Measurements from ENCODE around the gene RABGAP1L.
"Not testable (repeated sequence)": the region's sequence is repeated elsewhere in the genome, so short reads cannot be mapped to it uniquely, and the experiment has no call there.

Gene RABGAP1L

GRCh38 chr1:174405219-174405618, 245.9 kb downstream of the RABGAP1L start:
- Histone ChIP-seq H3K27me3 (ENCODE audit: insufficient read depth, low read length) (no peaks in the 10 kb centered on the region), H3K36me3 (ENCODE audit: insufficient read depth, low read depth, low read length) (no peaks in the 10 kb centered on the region), H3K27ac (ENCODE audit: low read length) (no peak overlapping the region), H3K4me1 (ENCODE audit: insufficient read depth, low read length) (no peaks in the 10 kb centered on the region), H3K9ac (ENCODE audit: low read depth, low read length) (no peak overlapping the region), H3K4me3 (ENCODE audit: low read length) (no peak overlapping the region), H3K9me3 (ENCODE audit: insufficient read depth, low read depth, low read length) (no peaks in the 10 kb centered on the region)

- no peak overlapping the region for H3K9ac ChIP-seq (ENCODE audit: low read depth, low read length)
- H3K9me3 ChIP-seq (ENCODE audit: insufficient read depth, low read depth, low read length), result no peaks in the 10 kb centered on the region
- no peaks in the 10 kb centered on the region for H3K27me3 ChIP-seq (ENCODE audit: insufficient read depth, low read length)
- H3K4me1 ChIP-seq (ENCODE audit: insufficient read depth, low read length), result no peaks in the 10 kb centered on the region
- H3K36me3 ChIP-seq (ENCODE audit: insufficient read depth, low read depth, low read length), result no peaks in the 10 kb centered on the region
- no peak overlapping the region for H3K4me3 ChIP-seq (ENCODE audit: low read length)
- no peak overlapping the region for H3K27ac ChIP-seq (ENCODE audit: low read length)
Observed at GRCh38 chr1:174406421-174406820, 247.1 kb downstream of the RABGAP1L start.

DNA sequence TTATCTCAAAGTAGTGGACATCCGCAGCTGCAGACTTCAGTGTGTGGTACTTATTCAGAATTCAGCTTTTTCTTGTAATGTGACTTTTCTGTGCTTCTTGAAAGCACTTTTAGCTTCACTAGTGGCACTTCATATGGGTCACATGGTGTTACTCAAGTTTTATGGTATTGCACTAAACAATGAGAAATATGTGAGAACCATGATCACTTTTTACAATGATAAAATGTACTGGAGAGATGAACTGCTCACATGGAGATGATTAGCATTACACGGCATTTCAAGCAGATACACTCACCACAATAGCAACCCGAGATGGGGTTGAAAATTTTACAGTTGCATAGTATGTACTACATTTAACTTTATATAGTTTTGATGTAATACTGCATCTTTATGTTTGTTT, 248.3 kb downstream of the RABGAP1L start:
- Histone ChIP-seq H3K27me3 (ENCODE audit: insufficient read depth, low read length) (no peaks in the 10 kb centered on the region), H3K9ac (ENCODE audit: low read depth, low read length) (no peak overlapping the region), H3K36me3 (ENCODE audit: insufficient read depth, low read depth, low read length) (no peaks in the 10 kb centered on the region), H3K4me1 (ENCODE audit: insufficient read depth, low read length) (no peaks in the 10 kb centered on the region), H3K9me3 (ENCODE audit: insufficient read depth, low read depth, low read length) (no peaks in the 10 kb centered on the region), H3K4me3 (ENCODE audit: low read length) (no peak overlapping the region), H3K27ac (ENCODE audit: low read length) (no peak overlapping the region)

- H3K9ac ChIP-seq (ENCODE audit: low read depth, low read length), result no peak overlapping the region
- H3K27me3 ChIP-seq (ENCODE audit: insufficient read depth, low read length), result no peaks in the 10 kb centered on the region
- H3K9me3 ChIP-seq (ENCODE audit: insufficient read depth, low read depth, low read length), result no peaks in the 10 kb centered on the region
- H3K27ac ChIP-seq (ENCODE audit: low read length), result no peak overlapping the region
- no peaks in the 10 kb centered on the region for H3K36me3 ChIP-seq (ENCODE audit: insufficient read depth, low read depth, low read length)
- no peaks in the 10 kb centered on the region for H3K4me1 ChIP-seq (ENCODE audit: insufficient read depth, low read length)
- no peak overlapping the region for H3K4me3 ChIP-seq (ENCODE audit: low read length)
Observed at GRCh38 chr1:174408146-174408545, 248.8 kb downstream of the RABGAP1L start.

- H3K27ac ChIP-seq (ENCODE audit: low read length); H3K9ac ChIP-seq (ENCODE audit: low read depth, low read length); H3K27me3 ChIP-seq (ENCODE audit: insufficient read depth, low read length); H3K9me3 ChIP-seq (ENCODE audit: insufficient read depth, low read depth, low read length); H3K36me3 ChIP-seq (ENCODE audit: insufficient read depth, low read depth, low read length); H3K4me3 ChIP-seq (ENCODE audit: low read length); H3K4me1 ChIP-seq (ENCODE audit: insufficient read depth, low read length): not testable (repeated sequence)
Observed at GRCh38 chr1:174409801-174410200, 250.5 kb downstream of the RABGAP1L start.

DNA sequence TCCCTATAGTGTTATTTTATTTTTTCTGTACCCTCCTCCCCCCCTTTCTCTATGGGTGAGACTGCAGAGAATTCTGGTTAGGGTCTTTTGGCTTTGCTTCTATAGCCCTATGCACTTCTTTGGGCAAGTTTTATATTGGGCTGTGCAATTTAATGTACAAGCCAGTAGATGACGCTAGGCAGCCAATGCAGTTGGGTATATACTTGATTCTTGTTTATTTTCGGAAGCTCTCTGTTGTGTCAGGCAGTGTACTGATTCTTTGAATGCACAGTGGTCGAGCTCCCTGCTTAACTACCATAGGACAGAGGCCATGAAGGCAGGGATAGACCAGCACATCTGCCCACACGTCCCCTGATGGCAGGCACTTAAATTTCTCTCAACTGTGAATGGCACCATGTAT, 254.3 kb downstream of the RABGAP1L start:
- H3K4me3 ChIP-seq (ENCODE audit: low read length), result no peak overlapping the region
- no peak overlapping the region for H3K27ac ChIP-seq (ENCODE audit: low read length)
- no peak overlapping the region for H3K9ac ChIP-seq (ENCODE audit: low read depth, low read length)
- no peaks in the 10 kb centered on the region for H3K36me3 ChIP-seq (ENCODE audit: insufficient read depth, low read depth, low read length)
- H3K27me3 ChIP-seq (ENCODE audit: insufficient read depth, low read length), result no peaks in the 10 kb centered on the region
- no peaks in the 10 kb centered on the region for H3K9me3 ChIP-seq (ENCODE audit: insufficient read depth, low read depth, low read length)
- no peaks in the 10 kb centered on the region for H3K4me1 ChIP-seq (ENCODE audit: insufficient read depth, low read length)

DNA sequence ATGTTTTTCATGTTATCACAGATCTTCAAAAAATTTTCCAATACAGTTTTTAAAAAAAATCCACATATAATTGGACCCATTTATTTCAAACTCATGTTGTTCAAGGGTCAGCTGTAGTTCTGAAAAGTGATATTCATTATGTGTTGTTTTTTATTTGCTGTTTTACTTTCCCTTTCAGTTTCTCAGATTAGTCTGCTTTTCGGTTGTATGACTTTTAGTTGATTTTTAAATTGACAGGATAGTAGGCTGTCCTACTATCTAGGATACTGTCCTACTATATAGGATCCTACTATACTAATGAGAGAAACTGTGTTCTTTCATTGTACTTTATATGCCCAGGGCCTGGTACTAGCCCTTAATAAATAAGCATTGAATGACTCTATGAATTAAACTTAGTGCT, 254.9 kb downstream of the RABGAP1L start:
- H3K36me3 ChIP-seq (ENCODE audit: insufficient read depth, low read depth, low read length), result no peaks in the 10 kb centered on the region
- no peak overlapping the region for H3K4me3 ChIP-seq (ENCODE audit: low read length)
- H3K27ac ChIP-seq (ENCODE audit: low read length), result no peak overlapping the region
- H3K27me3 ChIP-seq (ENCODE audit: insufficient read depth, low read length), result no peaks in the 10 kb centered on the region
- no peaks in the 10 kb centered on the region for H3K4me1 ChIP-seq (ENCODE audit: insufficient read depth, low read length)
- no peaks in the 10 kb centered on the region for H3K9me3 ChIP-seq (ENCODE audit: insufficient read depth, low read depth, low read length)
- no peak overlapping the region for H3K9ac ChIP-seq (ENCODE audit: low read depth, low read length)

DNA sequence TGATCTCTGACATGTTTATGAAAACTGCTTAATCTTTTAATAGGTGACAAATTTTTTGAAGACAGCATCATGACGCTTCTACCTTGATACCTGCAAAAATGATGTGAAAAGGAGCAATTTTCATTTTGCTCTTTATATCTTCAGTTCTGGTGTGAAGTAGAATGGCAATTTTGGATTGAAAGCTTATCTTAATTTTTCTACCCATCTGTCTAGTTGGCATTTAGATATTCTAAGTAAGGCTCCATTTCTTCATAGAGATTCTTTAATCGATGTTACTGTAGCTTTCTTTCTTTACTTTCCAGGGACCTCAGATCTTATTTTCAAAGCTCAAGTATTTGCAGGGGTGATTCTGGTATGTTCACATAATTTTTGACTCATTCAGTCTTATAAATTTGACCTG, 256.2 kb downstream of the RABGAP1L start:
- no peak overlapping the region for H3K9ac ChIP-seq (ENCODE audit: low read depth, low read length)
- no peaks in the 10 kb centered on the region for H3K27me3 ChIP-seq (ENCODE audit: insufficient read depth, low read length)
- no peaks in the 10 kb centered on the region for H3K36me3 ChIP-seq (ENCODE audit: insufficient read depth, low read depth, low read length)
- H3K4me1 ChIP-seq (ENCODE audit: insufficient read depth, low read length), result no peaks in the 10 kb centered on the region
- H3K4me3 ChIP-seq (ENCODE audit: low read length), result no peak overlapping the region
- no peak overlapping the region for H3K27ac ChIP-seq (ENCODE audit: low read length)
- H3K9me3 ChIP-seq (ENCODE audit: insufficient read depth, low read depth, low read length), result no peaks in the 10 kb centered on the region

DNA sequence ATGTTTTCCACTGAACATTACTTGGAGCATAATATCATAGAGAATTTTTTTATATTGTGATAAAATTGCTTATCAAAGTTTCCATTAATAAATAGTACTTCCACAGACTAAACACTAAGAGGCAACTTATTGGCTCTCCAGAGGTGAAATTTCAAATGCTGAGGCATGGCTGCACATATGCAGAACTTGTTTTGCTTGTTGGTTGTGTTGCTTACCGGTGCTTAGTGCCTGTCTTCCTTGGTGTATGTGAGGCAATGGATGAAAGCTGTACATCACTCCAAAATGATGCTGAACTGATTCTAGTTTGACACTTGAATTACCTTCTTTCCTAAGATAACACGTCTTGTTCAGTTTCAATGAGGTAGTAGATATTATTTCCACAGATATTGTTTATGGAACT, 258.6 kb downstream of the RABGAP1L start:
- H3K27me3 ChIP-seq (ENCODE audit: insufficient read depth, low read length), result no peaks in the 10 kb centered on the region
- no peak overlapping the region for H3K27ac ChIP-seq (ENCODE audit: low read length)
- no peak overlapping the region for H3K9ac ChIP-seq (ENCODE audit: low read depth, low read length)
- H3K4me3 ChIP-seq (ENCODE audit: low read length), result no peak overlapping the region
- no peaks in the 10 kb centered on the region for H3K36me3 ChIP-seq (ENCODE audit: insufficient read depth, low read depth, low read length)
- no peaks in the 10 kb centered on the region for H3K9me3 ChIP-seq (ENCODE audit: insufficient read depth, low read depth, low read length)
- H3K4me1 ChIP-seq (ENCODE audit: insufficient read depth, low read length), result no peaks in the 10 kb centered on the region

- Histone ChIP-seq H3K36me3 (ENCODE audit: insufficient read depth, low read depth, low read length) (no peaks in the 10 kb centered on the region), H3K9ac (ENCODE audit: low read depth, low read length) (no peak overlapping the region), H3K9me3 (ENCODE audit: insufficient read depth, low read depth, low read length) (no peaks in the 10 kb centered on the region), H3K27me3 (ENCODE audit: insufficient read depth, low read length) (no peaks in the 10 kb centered on the region), H3K4me3 (ENCODE audit: low read length) (no peak overlapping the region), H3K4me1 (ENCODE audit: insufficient read depth, low read length) (no peaks in the 10 kb centered on the region), H3K27ac (ENCODE audit: low read length) (no peak overlapping the region)
Observed at GRCh38 chr1:174425121-174425520, 265.8 kb downstream of the RABGAP1L start.

- Histone ChIP-seq H3K9ac (ENCODE audit: low read depth, low read length) (no peak overlapping the region), H3K36me3 (ENCODE audit: insufficient read depth, low read depth, low read length) (no peaks in the 10 kb centered on the region), H3K27ac (ENCODE audit: low read length) (no peak overlapping the region)
Observed at GRCh38 chr1:174426153-174426552, 266.8 kb downstream of the RABGAP1L start.

GRCh38 chr1:174428033-174428432, 268.7 kb downstream of the RABGAP1L start:
- Histone ChIP-seq H3K9ac (ENCODE audit: low read depth, low read length) (no peak overlapping the region), H3K36me3 (ENCODE audit: insufficient read depth, low read depth, low read length) (no peaks in the 10 kb centered on the region), H3K4me3 (ENCODE audit: low read length) (no peak overlapping the region), H3K4me1 (ENCODE audit: insufficient read depth, low read length) (no peaks in the 10 kb centered on the region), H3K27ac (ENCODE audit: low read length) (no peak overlapping the region), H3K27me3 (ENCODE audit: insufficient read depth, low read length) (no peaks in the 10 kb centered on the region), H3K9me3 (ENCODE audit: insufficient read depth, low read depth, low read length) (no peaks in the 10 kb centered on the region)

More at GRCh38 chr1:174426153-174426552, 266.8 kb downstream of the RABGAP1L start:
- Histone ChIP-seq H3K4me1 (ENCODE audit: insufficient read depth, low read length) (no peaks in the 10 kb centered on the region), H3K9me3 (ENCODE audit: insufficient read depth, low read depth, low read length) (no peaks in the 10 kb centered on the region), H3K27me3 (ENCODE audit: insufficient read depth, low read length) (no peaks in the 10 kb centered on the region), H3K4me3 (ENCODE audit: low read length) (no peak overlapping the region)

GRCh38 chr1:174428739-174429138, 269.4 kb downstream of the RABGAP1L start:
- Histone ChIP-seq H3K4me1 (ENCODE audit: insufficient read depth, low read length) (no peaks in the 10 kb centered on the region), H3K27ac (ENCODE audit: low read length) (no peak overlapping the region), H3K36me3 (ENCODE audit: insufficient read depth, low read depth, low read length) (no peaks in the 10 kb centered on the region), H3K9ac (ENCODE audit: low read depth, low read length) (no peak overlapping the region), H3K9me3 (ENCODE audit: insufficient read depth, low read depth, low read length) (no peaks in the 10 kb centered on the region), H3K4me3 (ENCODE audit: low read length) (no peak overlapping the region), H3K27me3 (ENCODE audit: insufficient read depth, low read length) (no peaks in the 10 kb centered on the region)

Measured in iPS-20b (cell line).